ENCODE data around the gene CYP2S1.

The CYP2S1 gene

DNA sequence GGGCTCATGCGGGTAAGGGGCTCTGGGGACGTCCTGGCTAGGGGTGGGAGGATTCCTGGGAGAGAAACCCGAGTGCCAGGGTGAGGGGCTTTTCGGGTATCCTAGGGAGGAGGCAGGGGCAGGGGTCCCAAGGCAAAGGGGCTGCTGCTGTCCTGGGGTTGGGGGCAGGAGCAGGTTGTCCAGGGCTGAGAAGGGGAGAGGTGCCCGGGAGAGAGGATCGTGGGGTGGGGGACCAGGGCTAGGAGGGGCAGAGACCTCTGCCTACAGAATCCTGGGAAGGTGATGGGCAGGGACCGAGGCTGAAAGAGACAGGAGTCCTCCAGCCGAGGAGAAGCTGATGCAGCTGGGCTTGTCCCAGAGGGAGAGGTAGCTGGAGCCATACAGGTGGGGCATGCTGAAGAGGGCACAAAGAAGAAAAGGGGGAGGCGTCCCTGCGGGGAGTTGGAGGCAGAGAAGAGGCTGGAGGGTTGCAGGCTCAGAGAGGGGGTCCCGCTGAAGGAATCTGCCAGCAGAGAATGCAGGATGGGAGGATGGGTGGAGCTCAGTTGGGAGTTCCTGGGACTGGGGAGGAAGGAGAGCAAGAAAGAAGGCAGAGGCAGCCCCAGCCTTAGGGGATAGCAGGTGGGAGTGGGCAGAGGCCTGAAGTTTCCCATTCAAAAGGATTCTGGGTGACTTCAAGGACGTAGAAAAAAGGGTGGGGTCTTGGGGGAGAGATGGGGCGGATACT is 574 bp downstream of the CYP2S1 start:
- Histone ChIP-seq H3K4me3 (ENCODE audit: low read depth, low read length) (no peak overlapping the region), H3K36me3 (no peaks in the 10 kb centered on the region), H3K27ac (no peak overlapping the region), H3K9me3 (ENCODE audit: severe bottlenecking) (no peaks in the 10 kb centered on the region), H3K27me3 (ENCODE audit: insufficient read depth, low read depth, severe bottlenecking) (no peaks in the 10 kb centered on the region)
- TF ChIP-seq, protein P1, sequence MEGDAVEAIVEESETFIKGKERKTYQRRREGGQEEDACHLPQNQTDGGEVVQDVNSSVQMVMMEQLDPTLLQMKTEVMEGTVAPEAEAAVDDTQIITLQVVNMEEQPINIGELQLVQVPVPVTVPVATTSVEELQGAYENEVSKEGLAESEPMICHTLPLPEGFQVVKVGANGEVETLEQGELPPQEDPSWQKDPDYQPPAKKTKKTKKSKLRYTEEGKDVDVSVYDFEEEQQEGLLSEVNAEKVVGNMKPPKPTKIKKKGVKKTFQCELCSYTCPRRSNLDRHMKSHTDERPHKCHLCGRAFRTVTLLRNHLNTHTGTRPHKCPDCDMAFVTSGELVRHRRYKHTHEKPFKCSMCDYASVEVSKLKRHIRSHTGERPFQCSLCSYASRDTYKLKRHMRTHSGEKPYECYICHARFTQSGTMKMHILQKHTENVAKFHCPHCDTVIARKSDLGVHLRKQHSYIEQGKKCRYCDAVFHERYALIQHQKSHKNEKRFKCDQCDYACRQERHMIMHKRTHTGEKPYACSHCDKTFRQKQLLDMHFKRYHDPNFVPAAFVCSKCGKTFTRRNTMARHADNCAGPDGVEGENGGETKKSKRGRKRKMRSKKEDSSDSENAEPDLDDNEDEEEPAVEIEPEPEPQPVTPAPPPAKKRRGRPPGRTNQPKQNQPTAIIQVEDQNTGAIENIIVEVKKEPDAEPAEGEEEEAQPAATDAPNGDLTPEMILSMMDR (IDR thresholded peaks at IDR 0.05; ENCODE audit: low read depth, low read length): no peak
- DNase-seq: no peak

DNA sequence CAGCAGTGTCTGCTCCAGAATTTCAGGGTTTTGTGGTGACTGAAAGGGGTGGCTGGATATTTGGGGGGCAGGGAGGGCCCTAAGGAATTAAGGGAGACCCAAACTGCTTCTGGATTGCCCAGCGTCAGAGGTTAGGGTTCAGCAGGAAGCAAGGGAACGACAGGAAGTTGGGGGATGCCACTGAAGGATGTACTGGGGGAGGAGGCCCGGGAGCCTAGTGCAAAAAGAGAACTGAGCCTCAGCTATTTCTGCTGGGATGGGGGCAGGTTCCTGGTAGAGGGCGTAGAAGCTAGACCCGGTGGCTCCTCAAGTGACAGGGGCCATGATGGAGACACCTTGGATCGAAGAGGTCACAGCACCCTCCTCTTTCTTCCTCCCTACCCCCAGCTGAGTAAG is 1.1 kb downstream of the CYP2S1 start:
- no peak overlapping the region for H3K4me3 ChIP-seq (ENCODE audit: low read depth, low read length)
- DNase-seq: no peak

DNA sequence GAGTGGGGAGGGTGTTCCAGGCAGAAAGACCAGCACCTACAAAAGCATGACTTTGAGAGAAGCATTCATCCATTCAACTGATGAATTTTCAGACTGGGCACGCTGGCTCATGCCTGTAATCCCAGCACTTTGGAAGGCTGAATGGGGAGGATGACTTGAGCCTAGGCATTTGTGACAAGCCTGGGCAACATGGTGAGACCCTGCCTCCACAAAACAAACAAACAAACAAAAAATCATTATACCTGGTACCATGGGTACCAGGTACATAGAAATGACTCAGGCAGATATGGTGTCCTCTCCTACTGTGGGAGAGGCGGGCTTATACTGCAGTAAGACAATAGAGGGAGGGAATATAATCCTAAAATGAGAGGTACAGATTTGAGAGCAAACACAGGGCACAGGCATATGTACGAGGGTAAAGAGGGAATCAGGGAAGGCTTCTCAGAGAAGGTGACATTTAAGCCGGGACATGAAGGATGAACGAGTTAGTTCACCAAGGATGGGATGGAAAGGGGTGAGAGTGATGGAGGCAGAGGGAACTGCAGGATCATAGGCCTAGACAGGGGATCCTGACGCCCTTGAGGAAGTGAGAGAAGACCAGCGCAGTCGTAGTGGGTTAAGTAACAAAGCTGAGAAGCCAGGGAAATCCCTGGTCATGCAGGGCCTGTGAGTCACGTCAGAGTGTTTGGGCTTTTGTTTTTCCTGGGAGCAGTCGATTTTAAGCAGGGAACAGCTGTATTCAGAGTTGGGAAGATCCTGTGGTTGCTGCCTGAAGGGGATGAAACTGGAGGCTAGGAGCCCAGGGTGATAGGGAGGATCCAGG is 2.9 kb downstream of the CYP2S1 start:
- H3K27ac ChIP-seq: no peak overlapping the region
- H3K9me3 ChIP-seq (ENCODE audit: severe bottlenecking): no peaks in the 10 kb centered on the region
- no peaks in the 10 kb centered on the region for H3K27me3 ChIP-seq (ENCODE audit: insufficient read depth, low read depth, severe bottlenecking)
- TF ChIP-seq, protein P1 (IDR thresholded peaks at IDR 0.05; ENCODE audit: low read depth, low read length): no peak
- H3K4me3 ChIP-seq (ENCODE audit: low read depth, low read length): no peak overlapping the region
- H3K36me3 ChIP-seq: no peaks in the 10 kb centered on the region
- no peak for DNase-seq

More for the DNA sequence above, 1.1 kb downstream of the CYP2S1 start:
- no peaks in the 10 kb centered on the region for H3K36me3 ChIP-seq
- no peak overlapping the region for H3K27ac ChIP-seq
- no peaks in the 10 kb centered on the region for H3K9me3 ChIP-seq (ENCODE audit: severe bottlenecking)
- TF ChIP-seq, protein P1 (IDR thresholded peaks at IDR 0.05; ENCODE audit: low read depth, low read length): no peak
- no peaks in the 10 kb centered on the region for H3K27me3 ChIP-seq (ENCODE audit: insufficient read depth, low read depth, severe bottlenecking)

DNA sequence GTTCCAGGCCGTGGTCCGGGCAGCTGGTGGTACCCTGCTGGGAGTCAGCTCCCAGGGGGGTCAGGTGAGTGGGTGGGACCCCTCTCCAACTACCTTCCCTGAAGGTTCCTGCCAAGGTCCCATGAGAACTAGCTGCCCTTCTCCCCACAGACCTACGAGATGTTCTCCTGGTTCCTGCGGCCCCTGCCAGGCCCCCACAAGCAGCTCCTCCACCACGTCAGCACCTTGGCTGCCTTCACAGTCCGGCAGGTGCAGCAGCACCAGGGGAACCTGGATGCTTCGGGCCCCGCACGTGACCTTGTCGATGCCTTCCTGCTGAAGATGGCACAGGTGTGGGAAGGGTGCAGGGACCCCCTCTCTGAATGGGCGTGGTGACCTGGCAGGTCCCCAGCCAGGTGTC is 5.5 kb downstream of the CYP2S1 start:
- DNase-seq: no peak
- Histone ChIP-seq H3K9me3 (ENCODE audit: severe bottlenecking) (no peaks in the 10 kb centered on the region), H3K4me3 (ENCODE audit: low read depth, low read length) (no peak overlapping the region), H3K27me3 (ENCODE audit: insufficient read depth, low read depth, severe bottlenecking) (no peaks in the 10 kb centered on the region), H3K36me3 (no peaks in the 10 kb centered on the region), H3K27ac (no peak overlapping the region)
- TF ChIP-seq, protein P1 (IDR thresholded peaks at IDR 0.05; ENCODE audit: low read depth, low read length): no peak

DNA sequence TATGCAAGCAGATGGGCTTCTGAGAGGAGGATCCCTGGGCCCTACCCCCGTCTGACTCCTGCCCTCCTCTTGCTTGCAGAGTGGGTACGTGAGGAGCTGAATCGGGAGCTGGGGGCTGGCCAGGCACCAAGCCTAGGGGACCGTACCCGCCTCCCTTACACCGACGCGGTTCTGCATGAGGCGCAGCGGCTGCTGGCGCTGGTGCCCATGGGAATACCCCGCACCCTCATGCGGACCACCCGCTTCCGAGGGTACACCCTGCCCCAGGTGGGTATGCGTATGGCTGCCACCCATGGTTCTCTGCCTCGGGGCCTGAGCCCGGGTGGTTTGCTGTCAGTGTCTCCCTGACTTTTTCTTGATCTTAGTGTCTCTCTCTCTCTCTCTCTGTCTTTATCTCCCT is 10.4 kb downstream of the CYP2S1 start:
- no peaks in the 10 kb centered on the region for H3K9me3 ChIP-seq (ENCODE audit: severe bottlenecking)
- no peak for DNase-seq
- H3K27ac ChIP-seq: no peak overlapping the region
- no peak overlapping the region for H3K4me3 ChIP-seq (ENCODE audit: low read depth, low read length)
- H3K27me3 ChIP-seq (ENCODE audit: insufficient read depth, low read depth, severe bottlenecking): no peaks in the 10 kb centered on the region
- TF ChIP-seq, protein P1 (IDR thresholded peaks at IDR 0.05; ENCODE audit: low read depth, low read length): no peak
- H3K36me3 ChIP-seq: no peaks in the 10 kb centered on the region

Measured in WERI-Rb-1 (cell line).